Islet precursor cell (in vitro differentiated cells): Measurements from ENCODE around the gene CSF1R.

ENCODE experiments used
- DNase-seq: peaks from one replicate; pipeline ENCODE4 v3.0.0-alpha.2; 2018

The CSF1R gene

GRCh38 chr5:150120617-150121447 lies 34.5 kb upstream of the CSF1R start:
- peak; percentile 49 for DNase-seq

DNA sequence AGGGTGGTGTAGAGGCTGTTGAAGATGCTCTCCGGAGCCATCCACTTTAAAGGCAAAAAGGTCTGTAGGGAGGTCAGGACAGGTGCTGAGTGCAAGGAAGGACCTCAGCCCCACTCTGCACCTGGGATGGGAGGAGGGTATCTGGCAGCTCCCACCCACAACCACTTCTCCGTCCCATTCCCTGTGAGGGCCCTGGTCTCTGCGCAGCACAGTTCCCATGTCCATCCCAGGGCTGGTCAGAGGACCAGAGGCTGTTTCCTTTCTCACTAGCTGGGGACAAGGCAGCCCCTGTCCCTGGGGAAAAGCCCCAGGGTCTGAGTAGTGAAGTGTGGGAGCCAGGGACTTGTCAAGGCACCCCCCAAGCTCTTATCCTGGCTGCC lies 33.7 kb upstream of the CSF1R start:
- peak; percentile 41 for DNase-seq

- DNase-seq, result peak; percentile 45
Measured at GRCh38 chr5:150119421-150120061, 33.2 kb upstream of the CSF1R start.

DNA sequence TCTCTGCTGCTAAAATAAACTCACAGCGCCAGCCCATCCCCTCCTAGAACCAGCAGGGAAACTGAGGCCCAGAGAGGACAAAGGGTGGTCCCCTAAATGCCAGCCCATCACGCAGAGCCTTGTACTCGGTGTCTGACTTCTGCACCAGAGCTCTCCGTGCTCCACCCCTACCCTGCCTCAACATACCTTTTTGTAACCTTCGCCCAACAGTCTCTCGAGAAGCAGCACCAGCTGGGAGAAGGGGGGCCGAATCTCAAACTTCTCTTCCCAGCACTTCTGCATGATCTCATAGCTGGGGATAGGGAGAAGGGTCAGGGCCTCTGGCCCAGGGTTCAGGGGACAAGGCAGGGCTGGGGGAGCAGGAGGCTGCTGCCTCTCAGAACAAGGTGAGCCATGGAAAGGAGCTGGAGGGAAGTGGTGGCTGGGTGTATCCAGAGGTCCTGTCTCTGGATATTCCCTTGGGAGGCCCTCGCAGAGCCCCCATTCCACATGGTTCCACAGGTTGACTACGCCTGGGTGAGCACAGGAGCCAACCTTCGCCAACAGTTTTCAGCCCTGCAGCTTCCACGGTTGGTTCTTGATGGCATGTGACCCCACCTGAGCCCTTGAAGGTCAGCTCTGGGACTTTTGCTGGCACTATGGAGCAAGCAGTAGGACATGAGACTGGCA lies 32.3 kb upstream of the CSF1R start:
- DNase-seq, result peak; percentile 50

- DNase-seq, result peak; percentile 45
Measured at GRCh38 chr5:150117945-150118560, 31.7 kb upstream of the CSF1R start.

DNA sequence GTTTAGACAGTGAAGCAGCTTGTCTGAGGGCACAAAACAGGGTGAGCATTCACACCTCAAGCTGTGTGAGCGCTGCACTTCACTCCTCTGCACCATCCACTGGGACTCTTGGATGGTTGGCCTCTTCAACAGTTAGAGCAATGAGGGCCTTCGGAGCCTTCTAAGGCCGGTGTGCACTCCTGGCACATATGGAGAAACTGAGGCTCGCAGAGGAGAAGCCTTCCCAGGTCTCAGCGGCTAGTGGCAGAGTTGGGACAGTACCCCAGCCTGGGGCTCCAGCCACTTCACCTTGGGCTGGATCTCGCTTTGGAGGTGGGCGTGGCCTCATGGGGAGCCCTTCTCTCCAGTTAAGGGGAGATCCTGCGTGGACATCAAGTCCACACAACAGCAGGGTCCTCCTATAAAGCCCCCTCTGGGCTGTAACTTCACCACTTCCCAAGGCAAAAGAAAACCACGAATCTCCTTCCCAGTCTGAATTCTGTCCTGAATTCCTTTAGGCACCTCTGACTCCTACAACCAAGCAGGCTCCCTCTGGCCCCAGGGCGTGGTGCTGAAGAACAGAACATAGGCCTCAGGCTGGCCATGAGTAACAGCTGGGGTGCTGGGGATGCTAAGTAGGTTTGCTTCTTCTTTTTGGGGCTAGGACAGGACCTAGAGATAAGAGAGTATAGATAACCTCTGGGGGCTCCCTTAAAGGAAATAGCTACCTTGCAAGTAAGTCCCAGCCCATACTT lies 30.5 kb upstream of the CSF1R start:
- DNase-seq, result peak; percentile 89

- DNase-seq, result peak; percentile 58
Measured at GRCh38 chr5:150114773-150115408, 28.5 kb upstream of the CSF1R start.

DNA sequence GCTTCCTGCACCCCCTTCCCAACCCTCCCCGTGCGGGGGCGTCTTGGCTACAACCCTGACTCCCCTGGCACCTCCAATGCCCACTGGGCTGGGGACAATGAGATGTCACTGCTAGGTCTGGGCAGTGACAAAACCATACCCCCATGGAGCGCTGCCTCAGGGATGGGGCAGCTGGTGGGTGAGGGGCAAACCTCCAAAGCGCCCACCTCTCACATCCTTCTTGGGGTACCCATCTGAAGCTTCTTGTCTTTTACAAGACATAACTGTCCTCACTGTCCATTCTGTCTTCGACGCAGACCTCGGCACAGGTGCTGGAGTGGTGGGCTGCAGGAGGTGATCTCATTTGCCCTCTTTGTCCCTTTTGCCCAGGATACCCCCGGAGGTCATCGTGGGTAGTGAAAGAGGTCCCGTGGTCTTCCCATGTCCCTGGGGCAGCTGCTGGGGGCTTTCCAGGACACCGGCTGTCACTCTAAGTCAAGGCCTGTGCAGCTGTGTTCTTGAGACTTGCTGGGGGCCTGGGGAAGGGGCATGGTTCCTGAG lies 27.8 kb upstream of the CSF1R start:
- peak; percentile 58 for DNase-seq

DNA sequence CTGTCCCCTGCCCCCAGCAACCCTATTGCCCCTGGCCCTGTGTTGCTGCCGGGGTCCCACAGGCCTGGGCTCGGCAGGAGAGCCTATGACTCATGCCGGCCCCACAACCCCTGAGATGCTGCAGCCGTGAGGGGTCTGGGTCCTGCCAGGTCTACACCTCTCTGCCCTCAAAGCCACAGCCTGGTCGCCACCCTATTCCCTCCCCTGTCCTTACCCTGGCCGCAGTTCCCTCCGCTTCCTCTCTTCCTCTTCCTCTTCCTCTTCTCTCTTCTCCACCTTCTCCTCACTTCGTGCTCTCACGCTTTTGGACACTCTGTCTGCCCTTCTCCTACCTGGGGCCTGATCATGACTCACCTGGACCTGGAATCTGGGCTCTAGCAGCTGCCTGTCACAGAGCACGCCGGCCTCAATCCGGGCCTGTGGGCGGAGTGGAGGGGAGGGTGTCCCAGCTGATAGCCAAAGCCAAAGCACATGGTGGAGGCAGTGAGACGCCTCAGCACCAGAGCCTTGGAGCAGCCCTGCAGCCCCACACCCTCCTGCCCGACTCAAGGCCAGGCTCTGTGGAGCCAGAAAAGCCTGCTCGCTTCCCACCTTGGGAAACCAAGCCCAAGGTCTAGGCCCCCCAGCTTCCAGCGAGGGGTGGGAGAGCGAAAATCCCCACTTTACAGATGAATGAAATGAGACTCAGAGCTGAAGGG lies 26.8 kb upstream of the CSF1R start:
- peak; percentile 98 for DNase-seq

DNA sequence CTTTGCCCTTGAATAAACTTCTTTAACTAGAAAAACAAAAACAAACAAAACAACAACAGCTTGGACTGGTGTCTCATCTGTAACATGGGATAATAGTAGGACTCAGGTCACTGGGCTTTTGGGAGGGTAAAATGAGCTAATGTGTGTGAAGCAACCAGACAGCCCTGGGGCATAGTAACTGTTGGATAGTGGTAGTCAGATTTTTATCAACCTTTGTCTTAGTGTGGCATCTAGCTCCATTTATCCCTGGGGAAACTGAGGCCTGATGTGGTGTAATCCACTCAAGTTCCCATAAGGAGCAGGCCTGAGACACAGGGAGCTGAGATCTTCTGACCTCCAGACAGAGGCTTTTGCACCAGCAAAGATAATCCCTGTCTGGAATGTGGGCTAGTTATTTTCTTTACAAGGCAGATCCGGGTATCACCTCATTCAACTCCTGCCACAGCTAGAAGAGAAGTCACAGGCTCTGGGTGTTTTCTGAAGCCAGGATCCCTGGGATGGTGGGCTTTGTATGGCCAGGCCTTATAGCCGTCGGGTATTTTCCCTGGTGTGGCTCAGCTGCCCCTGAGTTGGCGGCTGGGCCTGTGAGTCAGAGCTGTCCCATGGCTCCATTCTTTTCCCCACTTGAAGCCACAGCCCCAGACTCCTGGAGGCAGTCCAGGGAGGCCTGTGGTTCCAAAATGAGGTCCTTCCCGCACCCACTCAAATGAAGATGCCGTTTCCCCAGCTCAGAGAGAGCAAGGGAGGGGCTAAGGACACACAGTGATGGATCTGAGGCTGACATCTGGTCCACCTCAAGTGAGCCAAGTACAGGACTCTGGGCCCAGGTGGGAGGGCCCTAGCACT lies 26.1 kb upstream of the CSF1R start:
- peak; percentile 96 for DNase-seq

- DNase-seq, result peak; percentile 70
Measured at GRCh38 chr5:150111122-150111521, 24.8 kb upstream of the CSF1R start.

DNA sequence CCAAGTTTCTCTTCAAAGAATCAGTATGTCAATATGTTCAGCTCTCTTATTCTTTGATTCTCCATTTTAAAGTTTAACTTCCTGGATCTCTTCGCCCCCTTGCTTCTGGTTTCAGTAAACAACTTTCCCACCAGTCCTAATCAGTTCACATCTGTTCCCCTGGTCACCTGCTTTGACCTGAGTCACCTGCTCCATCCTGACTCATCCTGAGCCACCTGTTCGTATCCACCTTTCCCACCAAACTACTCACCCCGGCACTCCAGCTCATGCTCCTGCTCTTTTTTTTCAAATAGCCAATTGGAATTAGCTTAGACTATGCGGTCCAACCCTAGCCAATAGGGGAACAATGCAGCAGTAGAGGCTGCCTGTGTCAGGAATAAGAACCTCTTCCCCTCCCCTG lies 23.6 kb upstream of the CSF1R start:
- peak; percentile 89 for DNase-seq

GRCh38 chr5:150108711-150109514 lies 22.6 kb upstream of the CSF1R start:
- peak; percentile 50 for DNase-seq

DNA sequence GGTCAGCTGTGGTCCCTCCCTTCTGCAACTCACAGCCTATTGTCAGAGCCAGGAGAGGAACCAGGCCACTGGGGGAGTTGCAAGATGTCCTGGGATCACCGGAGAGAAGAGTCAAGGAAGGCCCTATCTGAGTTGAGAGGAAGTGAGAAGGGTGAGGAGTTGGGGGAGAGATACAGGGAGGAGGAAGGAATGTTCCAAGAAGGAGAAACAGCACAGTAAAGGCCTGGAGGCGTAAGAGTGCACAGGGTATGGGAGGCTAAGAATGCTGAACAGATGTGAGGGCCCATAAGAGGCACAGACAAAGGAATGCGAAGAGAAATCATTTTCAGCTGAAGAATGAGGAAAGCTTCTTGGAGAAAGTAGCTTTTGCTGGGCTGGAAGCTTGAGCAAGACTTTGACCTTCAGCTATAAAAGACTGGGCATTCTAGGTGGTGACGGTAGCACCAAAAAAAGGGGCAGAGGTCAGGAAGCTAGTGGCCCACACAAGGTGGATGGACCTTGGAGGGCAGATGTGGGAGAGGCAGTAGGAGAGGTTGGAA lies 21.6 kb upstream of the CSF1R start:
- peak; percentile 82 for DNase-seq

DNA sequence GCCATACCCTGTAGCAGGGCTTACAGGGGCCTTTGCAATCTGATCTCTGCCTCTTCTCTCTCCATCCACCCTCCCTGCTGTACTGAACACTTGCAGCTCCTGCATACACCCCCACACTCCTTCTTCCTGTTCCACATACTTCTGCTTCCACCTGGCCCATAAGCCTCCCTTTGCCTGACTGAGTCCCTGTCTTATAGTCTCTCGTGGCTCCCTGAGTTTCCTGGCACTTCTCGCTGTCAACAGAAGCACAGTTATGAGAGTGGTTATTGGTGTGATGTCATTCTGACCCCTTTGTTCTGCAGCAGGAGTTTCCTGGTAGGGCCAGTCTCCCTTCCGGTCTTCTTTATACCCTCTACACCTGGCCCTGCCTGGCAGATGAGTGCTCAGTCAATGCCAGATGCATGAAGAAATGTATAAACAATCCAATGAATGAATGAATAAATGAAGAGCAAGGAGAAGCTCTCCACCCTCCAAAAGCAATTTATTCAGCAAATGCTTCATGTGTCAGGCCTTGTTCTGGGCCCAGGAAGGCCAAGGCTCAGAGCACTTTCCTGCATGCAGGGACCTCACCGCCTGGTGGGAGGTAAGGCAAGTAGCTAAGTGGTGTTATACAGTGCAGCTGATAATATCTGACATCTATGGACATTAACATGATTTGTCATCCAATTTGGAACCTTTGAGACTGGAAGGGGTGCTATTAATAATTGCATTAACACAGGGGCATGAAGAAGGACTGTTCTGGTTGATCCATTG lies 20.5 kb upstream of the CSF1R start:
- peak; percentile 55 for DNase-seq

DNA sequence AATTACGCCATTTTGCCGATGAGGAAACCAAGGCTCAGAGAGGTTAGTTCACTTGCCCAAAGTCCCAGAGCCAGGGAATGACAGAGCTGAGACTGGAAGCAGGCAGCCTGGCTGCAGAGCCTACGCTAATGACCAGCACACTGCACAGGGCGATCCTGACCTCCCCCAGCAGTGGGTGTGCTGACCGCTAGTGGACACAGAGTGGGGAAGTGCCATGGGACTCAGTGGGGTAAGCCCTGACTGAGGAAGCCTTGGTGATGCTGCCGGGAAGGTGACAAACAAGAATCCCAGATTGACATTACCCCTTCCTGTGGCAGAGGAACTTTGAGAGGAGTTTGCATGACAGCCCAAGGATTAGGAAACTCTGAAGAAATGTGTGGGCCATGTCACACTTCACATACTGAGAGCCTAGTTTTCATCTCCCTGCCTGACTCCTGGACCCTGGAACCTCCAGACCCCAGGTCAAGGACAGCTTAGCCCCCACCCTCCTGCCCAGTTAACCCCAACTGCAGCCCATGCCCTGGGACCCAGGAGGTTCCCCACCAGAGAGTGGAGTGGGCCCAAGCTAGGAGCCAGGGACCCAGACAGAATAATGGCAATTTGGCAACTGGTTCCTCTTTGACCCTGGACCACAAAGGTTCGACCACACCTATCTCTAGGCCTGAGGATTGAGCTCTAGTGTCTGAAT lies 19.7 kb upstream of the CSF1R start:
- DNase-seq, result peak; percentile 52

DNA sequence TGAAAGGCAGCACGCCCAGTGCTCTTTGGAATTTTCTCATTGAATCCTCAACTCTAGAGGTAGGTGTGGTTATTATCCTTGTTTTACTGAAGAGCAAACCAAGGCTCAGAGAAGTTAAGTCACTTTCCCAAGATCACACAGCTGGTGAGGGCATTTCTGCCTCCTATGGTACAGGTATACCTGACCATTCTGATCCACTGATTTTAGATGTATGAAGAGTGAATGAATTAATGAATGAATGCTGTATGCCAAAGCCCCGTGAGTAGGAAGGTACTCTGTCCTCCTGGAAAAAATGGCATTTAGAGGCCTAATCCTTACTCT lies 18.2 kb upstream of the CSF1R start:
- no peak for DNase-seq
